GM18511 (cell line): Measurements from ENCODE around the gene SI.
"Not testable (repeated sequence)": the region's sequence is repeated elsewhere in the genome, so short reads cannot be mapped to it uniquely, and the experiment has no call there.

ENCODE experiments used
- ATAC-seq: cut with Tn5 transposase; IDR thresholded peaks from one replicate; pipeline ENCODE4 v1.9.1; 2021; ENCODE audit warnings: mild to moderate bottlenecking, moderate library complexity; ENCODE audit not compliant: unreplicated experiment

SI gene

DNA sequence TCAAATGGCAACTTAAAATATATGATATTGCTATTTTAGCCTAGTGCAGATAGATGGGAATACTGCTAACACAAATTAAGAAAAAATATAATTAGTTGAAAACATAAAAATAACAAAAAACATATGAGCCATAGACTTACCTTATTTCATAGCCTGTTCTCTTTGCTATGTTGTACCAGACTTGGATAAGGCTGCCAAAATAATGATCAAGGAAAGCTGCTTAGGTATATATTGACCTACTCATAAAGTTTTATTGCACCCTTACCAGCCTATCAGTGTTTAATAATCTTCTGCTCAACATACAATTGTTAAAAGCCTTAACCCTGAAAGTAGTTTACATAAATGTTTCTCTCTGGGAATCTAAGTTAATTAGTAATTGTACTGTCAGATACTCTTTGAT, at the start of gene SI:
TSS of gene SI (minus strand) at position 204 of the 400 bp plus-strand sequence. CDS start 2,484 bp downstream, outside the sequence.
- no peak for ATAC-seq

DNA sequence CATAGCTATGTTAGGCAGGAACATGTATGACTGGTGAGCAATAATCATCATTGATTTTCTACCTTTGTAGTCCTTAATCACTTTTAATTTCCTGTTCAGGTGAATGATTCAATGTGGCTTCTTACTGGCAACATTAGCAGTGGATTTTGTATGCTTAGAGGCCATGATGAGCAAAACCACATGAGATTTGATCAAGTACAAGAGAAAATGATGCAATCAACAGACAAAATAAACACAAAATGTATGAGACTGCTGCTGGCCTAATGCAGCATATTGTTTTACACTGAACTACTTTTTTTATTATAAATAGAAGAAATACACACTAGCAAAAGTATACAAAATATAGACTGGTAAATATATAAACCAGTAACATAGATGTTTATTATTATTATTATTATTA, 47.5 kb upstream of the SI start:
- ATAC-seq: no peak

DNA sequence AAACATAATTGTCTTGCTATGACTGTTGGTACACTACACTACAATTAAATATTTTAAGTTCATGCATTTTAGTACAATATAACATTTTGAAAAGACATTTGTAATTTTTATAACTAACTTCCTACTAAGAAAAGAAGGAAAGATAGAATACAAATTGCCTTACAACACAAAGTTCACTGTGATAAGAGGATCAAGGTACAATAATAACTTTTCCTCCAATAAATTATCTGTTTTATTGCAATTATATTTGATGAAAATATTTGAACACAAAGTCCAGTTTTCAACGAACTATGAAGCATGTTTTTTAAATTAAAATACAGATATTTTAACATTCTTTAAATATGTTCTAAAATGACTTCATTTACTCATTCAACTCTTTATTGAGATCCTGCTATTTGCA, 33.1 kb upstream of the SI start:
- ATAC-seq: no peak

DNA sequence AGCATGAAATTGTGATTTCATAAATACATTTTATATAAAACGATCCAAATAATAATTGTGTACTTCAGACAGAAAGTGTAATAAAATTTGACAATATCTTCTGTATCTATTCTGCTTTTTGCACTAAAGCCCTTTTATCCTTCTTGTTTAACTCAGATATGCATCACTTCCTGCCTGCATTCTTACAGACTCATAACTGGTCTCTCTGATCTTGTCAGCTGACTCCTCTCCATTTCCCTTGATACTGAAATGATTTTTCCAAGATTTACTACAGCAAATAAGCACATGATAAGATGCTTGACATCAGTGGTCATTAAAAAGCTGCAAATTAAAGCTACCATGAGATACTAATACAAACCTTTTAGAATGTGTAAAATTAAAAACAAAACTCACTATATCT, 25.3 kb upstream of the SI start:
- ATAC-seq: no peak

GRCh38 chr3:165082650-165083049, 4.4 kb upstream of the SI start:
- ATAC-seq: no peak

DNA sequence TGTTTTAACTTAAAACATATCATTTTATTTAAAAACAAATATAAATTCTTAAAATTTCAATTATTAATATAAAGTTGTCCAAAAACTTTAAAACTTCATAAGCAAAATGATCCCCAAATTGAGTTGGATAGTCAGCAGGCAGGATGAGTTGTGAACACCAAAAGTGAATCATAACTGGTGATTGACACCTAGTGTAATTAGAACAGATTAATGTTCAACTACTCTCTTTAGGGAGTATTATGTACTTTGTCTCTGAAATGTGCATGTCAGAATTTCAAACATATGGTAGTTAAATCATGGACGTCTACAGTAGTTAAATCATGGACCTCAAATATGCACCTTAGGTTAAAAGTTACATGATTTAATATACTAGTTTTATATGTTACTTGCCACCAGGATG, 2.9 kb upstream of the SI start:
- no peak for ATAC-seq

DNA sequence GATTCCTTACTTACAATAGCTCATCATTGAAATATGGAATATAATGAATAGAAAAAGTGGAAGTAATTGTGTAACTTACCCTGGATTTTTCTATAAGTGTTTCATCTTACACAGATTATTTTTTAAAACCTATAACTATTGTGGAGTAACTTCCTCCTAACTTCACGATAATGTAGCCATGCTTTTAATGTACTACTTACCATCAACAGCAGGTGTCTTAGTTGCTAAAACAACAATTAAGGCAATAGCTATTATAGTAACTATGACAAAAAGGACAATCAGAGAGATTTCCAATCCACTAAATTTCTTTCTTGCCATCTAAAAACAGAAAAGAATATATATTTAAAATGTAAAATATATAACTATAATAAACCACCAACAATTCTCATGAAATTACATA, 2.6 kb downstream of the SI start:
- no peak for ATAC-seq

- no peak for ATAC-seq
Observed at GRCh38 chr3:165070682-165071081, 7.6 kb downstream of the SI start.

DNA sequence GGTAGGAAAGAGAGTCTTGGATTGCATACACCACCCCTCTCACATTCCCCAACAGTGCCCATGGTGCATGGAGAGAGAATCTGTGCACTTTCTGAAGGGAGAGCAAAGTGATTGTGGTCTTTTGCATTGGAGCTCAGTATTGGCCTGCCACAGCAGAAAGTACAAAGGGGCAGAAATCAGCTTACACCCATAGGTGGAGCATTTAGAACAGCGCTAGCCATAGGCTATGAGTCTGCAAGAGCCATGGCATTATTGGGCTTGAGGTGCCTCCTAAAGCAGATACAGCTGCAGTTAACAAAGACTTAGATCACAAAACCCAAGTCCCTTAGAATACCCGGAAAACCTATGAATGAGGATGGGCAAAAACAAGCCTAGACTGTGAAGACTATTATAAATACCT, 21.8 kb downstream of the SI start:
- no peak for ATAC-seq

DNA sequence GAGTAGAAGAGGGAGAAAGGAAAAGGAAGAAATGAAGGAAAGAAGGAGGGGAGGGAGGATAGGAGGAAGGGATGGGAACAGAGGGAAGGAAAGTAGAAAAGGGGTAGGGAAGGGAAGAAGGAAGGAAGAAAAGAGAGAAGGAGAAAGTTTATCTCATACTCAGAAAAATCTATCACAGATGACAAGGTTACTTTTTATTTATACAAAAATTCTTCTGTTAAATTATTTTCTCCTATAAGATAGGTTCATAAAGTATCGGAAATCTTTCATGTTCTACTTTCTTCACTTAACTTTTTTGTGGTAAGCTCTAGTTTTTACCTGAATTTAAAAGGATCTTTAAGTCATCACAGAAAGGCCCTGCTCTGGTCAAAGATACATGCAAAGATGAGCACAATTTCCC, 38.1 kb downstream of the SI start:
- no peak for ATAC-seq

GRCh38 chr3:165011557-165011956, 66.7 kb downstream of the SI start:
- ATAC-seq: no peak

DNA sequence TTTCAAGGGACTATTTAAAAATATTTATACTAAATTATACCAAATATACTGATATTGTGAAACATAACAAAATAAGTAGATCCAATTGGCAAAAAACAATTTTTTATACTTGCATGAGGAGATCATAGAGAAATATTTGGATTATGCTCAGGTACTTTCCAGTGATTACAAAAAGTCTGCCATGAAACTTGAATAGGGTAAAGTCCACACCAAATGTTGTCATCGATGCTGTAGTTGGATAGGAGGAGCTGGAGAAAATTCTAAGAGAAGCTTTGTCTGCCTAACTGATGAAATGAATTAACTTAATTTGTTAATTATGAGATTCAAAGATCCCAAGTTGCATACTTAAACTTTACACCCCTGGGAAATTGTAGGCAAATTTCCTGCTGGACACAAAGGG, 93.3 kb downstream of the SI start:
- no peak for ATAC-seq

GRCh38 chr3:164962610-164963009, 115.7 kb downstream of the SI start:
- no peak for ATAC-seq

GRCh38 chr3:164952966-164953365, 125.3 kb downstream of the SI start:
- no peak for ATAC-seq

DNA sequence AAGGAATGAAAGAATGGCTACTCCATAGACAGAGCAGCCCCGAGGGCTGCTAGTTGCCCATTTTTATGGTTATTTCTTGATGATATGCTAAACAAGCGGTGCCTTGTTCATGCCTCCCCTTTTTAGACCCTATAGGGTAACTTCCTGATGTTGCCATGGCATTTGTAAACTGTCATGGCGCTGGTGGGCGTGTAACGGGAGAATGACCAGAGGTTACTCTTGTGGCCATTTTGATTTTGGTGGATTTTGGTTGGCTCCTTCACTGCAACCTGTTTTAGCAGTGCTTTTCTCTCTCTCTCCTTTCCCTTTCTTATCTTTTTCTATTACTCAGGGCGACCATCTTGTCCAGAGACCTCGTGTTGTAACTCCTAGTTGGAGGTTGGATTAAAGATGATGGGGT, 126.9 kb downstream of the SI start:
- not testable (repeated sequence) for ATAC-seq

- ATAC-seq: no peak
Observed at GRCh38 chr3:164940745-164941144, 137.6 kb downstream of the SI start.

DNA sequence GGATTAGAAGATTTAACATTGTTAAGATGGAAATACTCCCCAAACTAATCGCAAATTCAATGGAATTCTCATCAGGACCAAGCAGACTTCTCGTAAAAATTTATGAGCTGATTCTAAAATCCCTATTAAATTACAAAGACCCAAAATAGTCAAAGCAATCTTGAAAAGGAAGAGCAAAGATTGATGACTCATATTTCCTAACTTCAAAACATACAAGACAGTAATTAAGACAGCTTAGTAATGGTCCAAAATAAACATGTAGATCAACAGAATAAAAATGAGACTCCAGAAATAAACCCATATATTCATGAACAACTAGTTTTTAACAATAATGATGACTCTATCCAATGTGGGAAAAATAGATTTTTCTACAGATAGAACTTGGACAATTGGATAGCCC, 148.7 kb downstream of the SI start:
- no peak for ATAC-seq
